LoVo (cell line): ENCODE data around the gene NR5A2.
A peak's percentile ranks its signal among the peaks of the same experiment; 100 is the strongest.

ENCODE experiments used
- DNase-seq: peaks from one replicate; pipeline ENCODE4 v3.0.0-alpha.2; 2016; ENCODE audit warnings: low spot score

Gene NR5A2

DNA sequence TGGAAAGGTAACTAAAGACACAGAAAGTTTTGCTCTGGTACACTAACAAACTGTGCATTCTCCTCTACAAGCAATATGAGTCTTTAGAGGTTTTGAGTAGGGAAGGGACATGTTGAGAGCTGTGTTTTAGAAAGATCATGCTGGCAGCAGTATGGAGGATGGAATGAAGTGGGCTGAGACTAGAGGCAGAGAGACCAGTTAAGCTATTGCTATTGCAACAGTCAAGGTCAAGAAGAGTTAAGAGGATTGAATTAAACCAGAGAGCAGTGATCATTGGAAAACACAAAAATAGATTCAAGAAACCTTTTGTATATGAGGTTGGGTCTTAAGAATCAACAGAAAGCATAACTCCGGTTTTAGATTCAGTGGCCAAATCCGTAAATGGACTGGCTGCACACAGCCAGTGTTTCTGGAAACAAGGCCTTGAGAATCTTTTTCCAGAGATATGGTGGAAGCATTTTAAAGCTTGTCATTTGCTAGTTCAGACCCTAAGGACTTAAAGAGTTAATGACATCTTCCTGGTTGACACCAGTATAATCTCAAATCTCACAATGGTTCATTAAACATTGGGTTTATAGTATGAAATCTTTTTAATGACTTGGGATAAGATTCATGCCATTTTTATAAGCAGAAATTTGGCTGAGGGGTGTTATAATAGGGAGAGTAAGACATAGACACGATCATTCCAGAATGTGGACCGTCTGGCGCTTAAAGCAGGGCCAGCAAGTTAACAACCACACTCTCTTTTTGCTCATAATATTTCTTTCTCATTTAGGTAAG lies 177.9 kb downstream of the NR5A2 start:
- no peak for DNase-seq

DNA sequence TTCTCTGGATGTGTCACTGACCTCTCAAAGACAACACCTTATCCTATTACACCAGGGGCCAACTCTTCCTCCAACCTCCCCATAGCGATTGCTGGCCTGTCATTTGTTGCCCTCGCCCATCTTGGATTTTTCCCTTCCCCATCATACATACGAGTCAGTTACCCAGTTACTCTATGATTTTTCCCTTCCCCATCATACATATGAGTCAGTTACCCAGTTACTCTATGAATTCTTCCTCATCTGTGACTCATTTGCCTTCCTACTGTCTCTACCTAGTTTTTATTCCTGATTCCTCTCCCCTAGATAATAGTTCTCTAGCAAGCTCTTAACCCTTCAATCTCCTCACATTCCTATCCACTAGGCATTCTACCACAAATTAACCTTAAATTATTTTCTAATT lies 178.8 kb downstream of the NR5A2 start:
- DNase-seq = peak; percentile 3

DNA sequence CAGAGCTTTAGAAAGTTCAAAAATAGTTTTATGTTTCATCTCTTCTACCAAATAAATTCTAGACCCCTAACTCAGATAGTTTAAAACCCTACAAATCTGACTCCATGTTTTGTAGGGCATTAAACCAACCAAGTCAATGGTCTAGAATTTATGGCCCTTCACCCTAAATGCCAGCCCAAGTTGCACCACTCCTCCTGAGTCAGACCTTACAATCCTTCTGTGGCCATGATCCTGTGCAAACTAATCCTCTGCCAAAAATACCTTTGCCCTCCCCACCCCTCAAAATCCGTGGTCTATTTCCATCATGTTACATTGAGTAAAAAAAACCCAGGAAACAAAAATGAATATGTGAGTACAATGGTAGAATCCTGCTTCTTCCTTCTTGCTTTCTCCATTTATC lies 179.3 kb downstream of the NR5A2 start:
- no peak for DNase-seq

DNA sequence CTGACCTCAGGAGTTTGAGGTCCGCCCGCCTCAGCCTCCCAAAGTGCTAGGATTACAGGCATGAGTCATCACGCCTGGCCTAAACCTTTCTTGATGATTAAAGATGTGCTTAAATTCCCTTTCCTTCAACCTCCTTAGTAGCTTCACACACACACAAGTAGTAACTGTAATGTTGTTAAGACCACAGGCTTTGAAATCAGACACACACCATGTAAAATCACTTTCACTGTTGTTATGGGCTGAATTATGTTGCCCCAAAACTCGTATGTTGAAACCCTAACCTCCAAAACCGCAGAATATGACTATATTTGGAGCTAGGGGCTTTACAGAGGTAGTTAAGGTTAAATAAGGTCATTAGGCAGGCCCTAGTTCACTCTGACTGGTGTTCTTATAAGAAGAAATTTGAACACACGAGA lies 180.2 kb downstream of the NR5A2 start:
- DNase-seq = no peak

DNA sequence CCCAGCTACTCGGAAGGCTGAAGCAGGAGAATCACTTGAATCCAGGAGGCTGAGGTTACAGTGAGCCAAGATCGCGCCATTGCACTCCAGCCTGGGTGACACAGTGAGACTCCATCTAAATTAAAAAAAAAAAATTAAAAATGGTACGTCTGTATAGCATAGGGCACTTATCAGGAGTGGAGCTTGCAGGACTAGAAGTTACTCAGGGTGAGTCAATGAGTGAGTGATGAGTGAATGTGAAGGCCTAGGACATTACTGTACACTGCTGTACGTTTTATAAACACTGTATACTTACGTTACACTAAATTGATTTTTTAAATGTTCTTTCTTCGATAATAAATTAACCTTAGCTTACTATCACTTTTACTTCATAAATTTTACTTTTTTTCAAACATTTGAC lies 183.6 kb downstream of the NR5A2 start:
- no peak for DNase-seq

DNA sequence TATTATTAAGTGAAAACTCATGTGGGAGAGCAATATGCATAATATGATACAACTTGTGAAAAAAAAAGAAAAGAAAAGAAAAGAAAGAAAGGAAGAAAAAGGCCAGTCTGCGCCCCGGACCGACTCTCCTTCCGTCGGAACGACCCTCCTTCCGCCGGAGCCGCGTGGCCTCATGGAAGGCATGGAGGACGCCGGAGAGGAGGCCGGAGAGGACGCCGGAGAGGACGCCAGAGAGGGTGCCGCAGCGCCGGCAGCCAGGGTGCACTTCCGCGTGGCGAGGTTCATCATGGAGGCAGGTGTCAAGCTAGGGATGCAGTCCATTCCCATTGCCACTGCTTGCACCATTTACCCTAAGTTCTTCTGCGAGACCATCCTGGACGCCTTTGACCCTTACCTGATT lies 185.9 kb downstream of the NR5A2 start:
- DNase-seq = no peak

DNA sequence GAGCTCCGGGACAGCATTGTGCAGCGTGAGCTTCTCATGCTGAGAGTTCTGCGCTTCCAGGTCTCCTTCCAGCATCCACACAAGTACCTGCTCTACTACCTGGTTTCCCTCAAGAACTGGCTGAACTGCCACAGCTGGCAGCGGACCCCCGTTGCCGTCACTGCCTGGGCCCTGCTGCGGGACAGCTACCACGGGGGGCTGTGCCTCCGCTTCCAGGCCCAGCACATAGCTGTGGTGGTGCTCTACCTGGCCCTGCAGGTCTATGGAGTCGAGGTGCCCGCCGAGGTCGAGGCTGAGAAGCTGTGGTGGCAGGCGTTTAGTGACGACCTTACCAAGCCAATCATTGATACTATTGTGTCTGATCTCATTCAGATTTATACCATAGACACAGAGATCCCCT lies 186.4 kb downstream of the NR5A2 start:
- no peak for DNase-seq

DNA sequence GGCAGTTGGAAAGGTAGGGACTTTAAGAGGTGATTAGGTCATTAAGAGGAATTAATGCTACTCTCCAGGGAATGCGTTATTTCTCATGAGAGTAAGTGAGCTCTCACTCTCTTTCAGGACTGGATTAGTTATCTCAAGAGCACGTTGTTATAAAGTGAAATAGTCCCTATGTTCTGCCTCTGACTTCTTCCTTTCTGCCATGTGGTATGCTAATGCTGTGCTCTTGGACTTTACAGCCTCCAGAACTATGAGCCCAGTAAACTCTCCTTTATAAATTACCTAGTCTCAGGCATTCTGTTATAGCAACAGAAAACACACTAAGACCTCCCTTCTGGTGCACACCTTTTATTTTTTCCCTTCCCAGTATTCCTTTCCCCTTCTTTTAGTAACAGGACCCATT lies 187.8 kb downstream of the NR5A2 start:
- DNase-seq = no peak

DNA sequence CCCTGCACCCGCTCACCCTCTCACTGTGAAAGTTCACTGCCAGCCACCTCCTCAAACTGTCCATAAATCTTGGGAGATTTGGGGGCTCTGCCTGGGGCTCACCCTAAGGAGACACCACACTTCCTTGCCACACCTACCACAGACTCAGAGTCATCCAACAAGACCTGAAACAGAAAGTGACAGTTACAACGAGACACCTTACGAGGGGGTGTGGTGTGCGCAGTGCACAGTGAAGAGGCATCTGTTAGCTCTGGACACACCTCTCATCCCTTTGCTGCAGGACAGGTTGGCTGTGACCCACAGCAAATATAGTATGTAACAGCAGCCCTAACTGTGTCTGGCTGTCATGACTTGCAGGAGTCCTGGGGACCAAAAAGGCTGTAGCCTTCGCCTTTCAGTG lies 190.2 kb downstream of the NR5A2 start:
- DNase-seq = no peak

DNA sequence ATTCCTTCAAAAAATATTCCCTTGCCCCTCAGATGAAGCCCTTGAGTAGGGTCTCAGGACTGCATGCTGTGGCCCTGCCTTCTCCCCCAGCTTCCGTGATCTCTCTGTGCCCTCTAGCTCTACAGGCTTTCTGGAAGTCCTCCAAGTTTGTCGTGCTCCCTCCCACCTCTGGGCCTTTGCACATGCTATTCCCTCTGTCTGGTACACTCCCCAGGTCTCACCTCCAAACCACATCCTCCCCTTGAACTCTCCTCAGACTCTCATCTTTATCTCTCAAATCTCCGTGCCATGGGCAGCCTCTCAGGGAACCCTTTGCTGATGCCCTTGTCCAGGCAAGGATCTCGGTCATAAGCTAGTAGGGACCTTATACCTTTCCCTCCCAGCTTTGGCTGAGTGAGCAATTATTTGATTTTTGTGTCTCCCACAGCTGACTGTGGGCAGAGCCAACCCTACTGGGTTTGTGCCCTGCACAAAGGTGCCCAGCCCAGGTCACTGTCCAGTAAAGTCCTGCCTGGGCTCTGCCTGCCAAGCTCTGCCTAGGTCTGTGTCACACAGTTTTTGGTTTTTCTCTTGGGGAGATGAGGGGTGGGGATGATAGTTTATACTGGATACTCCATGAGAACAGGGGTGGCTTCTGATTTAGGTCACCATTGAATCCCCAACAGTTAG lies 194.2 kb downstream of the NR5A2 start:
- no peak for DNase-seq

DNA sequence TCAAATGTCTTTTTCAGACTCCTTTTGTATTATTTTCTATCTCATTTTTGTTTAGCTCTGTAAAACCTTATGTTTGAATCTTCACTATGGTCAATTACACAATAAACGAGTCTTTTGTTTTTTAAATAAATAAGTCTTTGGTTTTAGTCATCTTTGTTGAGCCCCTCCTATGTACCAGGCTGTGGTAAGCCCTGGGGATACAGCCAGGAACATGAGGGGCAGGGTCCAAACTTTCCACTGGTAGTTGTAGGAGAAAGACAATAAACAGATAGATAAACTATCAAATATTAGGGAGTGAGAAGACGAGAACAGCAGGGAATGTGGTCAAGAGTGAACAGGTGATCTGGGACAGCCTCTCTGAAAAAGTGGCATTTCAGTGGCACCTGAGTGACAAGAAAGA lies 195.7 kb downstream of the NR5A2 start:
- DNase-seq = no peak

DNA sequence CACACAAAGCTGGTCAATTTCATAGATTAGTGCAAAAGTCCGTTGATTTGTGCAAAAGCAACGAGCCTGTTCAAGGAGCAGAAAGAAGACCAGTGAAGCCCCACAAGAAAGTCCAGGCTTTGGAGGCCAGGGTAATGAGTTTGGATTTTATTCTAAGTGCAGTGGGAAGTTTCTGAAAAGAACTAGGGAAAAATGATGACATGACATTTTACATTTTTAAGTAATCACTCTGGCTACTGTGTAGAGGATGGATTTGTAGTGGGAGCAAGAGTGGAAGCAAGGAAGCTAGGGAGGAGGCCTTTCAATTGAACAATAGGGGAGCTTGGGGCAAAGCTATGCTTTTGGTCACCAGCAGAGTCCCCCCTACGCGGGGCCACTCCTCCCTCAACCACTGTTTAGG lies 196.1 kb downstream of the NR5A2 start:
- no peak for DNase-seq

DNA sequence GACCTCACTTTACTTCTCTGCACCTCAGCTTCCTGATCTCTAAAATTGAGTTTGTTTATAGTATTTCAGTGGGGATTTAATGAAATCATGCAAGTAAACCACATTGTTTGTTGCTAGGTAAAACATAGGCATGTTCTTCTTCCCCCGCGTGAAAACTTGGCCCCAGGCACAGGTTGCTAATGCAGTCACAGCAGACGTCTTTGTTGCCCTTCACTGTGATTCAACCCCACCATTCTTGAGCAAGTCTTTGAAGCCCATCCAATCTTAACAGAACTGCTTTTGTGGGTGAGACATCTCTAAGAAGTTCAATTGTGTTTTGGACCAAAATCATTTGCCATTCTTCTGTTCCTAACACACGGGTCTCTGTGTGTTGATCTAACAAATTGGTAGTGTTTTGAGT lies 196.8 kb downstream of the NR5A2 start:
- DNase-seq = no peak

DNA sequence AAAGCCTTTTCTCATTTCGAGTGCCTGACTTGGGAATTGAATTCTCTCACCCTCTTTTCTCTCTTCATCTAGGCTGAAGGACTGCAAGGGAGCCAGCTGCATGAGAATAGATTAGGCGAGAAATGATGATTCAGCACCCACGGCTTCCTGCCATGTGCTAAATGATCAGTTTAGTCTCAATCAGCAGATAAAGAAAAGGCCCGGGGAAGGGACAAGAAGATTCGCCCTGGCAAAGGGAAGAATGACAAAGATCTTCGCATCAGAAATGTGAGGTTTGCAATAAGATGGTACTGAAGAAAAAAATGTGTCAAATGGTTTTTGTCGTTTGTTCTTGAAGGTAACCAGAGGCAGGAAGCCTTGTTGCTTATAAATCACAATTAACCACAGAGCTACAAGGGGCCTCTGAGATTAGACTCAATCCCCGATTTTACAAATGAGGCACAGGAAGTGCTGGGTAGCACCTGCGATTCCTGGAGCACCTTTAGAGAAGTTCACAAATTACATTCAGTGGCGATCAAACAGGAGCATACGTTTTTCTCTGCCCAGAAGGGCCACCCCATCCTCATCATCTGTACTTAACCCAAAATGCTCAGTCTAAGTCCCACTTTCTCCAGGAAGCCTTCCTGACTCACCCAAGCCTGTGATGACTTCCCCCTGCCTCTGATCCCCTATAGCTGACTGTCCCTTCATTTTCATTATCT lies 198.9 kb downstream of the NR5A2 start:
- no peak for DNase-seq

DNA sequence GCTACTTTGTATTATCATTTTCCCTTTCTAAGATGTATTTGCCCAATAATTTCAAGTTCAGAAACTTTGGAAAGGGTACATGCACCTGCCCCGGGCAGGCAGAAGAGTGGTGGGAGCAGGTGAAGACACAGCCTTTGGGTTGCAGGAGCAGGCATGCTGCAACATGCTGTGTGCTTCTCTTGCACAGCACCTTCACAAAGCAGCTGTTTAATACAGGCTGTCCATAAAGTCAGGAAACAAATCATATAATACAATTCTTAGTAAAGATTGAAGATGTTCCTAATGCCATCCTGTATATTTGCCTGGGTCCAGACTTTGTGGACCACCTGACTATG lies 199.4 kb downstream of the NR5A2 start:
- no peak for DNase-seq
